ENCODE measurements around the gene UBASH3B.

GRCh38 chr11:122697636-122698167 is 42.2 kb downstream of the UBASH3B start:
- TF ChIP-seq SIN3A (IDR thresholded peaks at IDR 0.05; ENCODE audit: borderline replicate concordance, insufficient read depth, low read length) (peak; percentile 98), POLR2AphosphoS5 (IDR thresholded peaks at IDR 0.05; ENCODE audit: low read depth, low read length) (peak; percentile 52), FOXP2 (optimal IDR thresholded peaks at IDR 0.05; ENCODE audit: borderline replicate concordance, extremely low read depth, extremely low read length, insufficient read depth) (no peak), TAF1 (IDR thresholded peaks at IDR 0.05; ENCODE audit: borderline replicate concordance, insufficient read depth, low read length) (no peak), REST (IDR thresholded peaks at IDR 0.05; ENCODE audit: insufficient read depth in 1 of 2, low read depth in 2 of 2, low read length in 2 of 2) (peak in 1 of 2 experiments; percentile 15; a peak in 1 of 4 replicates)

All from PFSK-1 (cell line).